NOMO-1 treated with DMSO at 0.1 percent for 48 hours (cell line): Measurements from ENCODE around the gene THRAP3.
A peak's percentile ranks its signal among the peaks of the same experiment; 100 is the strongest.
"Not testable (repeated sequence)": the region's sequence is repeated elsewhere in the genome, so short reads cannot be mapped to it uniquely, and the experiment has no call there.

ENCODE experiments used
- DNase-seq: peaks from one replicate; lab custom pipeline; 2025; ENCODE audit not compliant: unreplicated experiment; lab: John Stamatoyannopoulos, UW

Gene THRAP3

DNA sequence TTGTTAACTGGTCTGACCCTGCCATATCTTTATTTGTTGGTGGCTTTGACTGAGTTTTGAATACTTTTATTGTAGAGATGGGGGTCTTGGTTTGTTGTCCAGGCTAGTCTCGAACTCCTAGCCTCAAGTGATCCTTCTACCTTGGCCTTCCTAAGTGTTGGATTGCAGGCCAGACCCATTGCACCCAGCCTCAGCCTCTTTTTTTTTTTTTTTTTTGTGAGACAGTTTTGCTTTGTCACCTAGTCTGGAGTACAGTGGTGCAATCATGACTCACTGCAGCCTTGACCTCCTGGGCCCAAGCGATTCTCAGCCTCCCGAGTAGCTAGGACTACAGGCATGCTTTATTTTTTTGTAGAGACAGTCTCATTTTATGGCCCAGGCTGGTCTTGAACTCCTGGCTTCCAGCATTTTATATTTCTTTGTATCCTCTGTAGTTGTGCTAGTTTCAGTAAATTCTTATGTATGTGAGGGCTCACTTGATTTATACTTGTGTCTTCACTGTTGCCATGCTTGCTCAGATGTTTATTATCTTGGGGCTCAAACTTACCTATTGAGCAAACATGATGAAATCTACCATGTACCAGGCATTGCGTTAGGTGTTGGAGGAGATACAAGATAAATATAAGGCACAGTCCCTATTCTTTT lies 24.1 kb downstream of the THRAP3 start:
- DNase-seq = peak; percentile 86

DNA sequence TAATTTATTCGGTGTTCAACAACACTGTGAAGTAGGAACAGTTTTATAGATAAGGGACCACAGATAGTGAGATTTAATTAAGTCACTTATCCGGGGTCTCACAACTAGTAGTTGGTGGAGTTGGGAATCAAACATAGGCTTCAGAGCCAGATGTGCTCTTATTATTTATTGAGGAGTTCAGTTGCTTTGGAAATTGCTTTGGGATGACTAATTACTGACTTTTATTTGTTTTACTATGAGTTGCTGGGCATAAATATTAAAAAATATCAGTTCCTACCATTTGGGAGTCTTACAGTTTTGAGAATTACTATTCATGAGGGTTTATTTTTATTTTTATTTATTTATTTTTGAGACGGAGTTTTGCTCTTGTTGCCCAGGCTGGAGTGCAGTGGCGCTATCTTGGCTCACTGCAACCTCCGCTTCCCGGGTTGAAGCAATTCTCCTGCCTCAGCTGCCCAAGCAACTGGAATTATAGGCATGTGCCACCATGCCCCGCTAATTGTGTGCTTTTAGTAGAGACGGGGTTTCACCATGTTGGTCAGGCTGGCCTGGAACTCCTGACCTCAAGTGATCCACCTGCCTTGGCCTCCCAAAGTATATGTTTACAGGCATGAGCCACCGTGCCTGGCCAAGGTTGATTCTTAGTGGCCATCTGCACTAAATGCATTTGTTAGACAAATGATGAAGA lies 27.7 kb downstream of the THRAP3 start:
- DNase-seq = no peak

DNA sequence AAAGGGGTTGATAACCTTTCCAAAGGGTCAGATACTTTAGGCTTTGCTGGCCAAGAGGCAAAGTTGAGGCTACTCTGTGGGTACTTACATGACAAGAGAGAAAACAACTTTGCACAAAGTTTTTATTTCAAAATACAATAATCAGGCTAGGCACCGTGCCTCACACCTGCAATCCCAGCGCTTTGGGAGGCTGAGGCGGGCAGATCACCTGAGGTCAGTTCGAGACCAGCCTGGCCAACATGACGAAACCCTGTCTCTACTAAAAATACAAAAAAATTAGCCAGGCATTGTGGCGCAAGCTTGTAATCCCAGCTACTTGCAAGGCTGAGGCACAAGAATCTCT lies 28.2 kb downstream of the THRAP3 start:
- not testable (repeated sequence) for DNase-seq

DNA sequence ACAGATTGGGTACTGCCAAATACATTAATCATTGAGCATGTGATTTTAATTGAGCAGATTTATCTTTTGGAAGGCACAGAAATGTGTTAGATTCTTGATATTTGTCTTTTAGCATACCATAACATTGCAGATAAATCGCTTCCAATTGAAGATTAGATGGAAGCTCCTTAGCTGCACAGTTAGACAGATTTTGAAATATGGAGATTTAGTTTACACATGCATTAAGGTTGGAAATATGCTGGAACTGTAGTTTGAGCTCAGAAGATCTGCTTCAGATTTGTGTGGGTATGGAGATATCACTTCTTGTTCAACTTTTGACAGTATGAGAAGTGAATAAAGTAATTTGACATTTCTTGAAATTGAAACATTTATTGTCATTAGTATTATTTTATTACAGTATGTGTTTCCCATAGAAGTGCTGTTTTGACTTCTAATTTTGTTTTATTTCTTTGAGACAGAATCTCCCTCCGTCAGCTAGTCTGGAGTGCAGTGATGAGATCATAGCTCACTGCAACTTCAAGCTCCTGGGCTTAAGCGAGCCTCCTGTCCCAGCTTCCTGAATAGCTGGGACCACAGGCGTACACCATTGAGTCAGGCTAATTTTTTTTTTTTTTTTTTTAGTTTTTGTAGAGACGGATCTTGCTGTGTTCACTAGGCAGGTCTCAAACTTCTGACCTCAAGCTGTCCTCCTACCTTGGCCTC lies 29.1 kb downstream of the THRAP3 start:
- no peak for DNase-seq

- DNase-seq = no peak
These were observed 32.5 kb downstream of the THRAP3 start for GRCh38 chr1:36256558-36257374.

DNA sequence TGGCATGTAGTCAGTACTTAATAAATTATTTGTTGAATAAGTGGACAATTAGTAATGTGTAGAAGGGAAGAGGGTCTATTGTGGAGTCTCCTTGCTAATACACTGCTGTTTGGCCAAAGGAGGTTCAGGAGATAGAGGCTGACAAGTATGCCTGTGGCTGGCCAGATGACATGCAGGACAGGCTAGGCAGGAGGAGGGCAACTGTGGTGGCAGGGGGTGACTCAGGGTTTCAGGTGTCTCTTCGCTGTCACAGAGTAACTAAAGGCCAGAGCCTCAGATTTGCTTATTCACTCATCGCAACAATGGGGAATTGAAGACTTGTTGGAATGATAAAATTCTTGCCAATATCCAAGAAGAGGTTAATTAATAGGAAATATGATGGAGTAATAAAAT lies 33.1 kb downstream of the THRAP3 start:
- no peak for DNase-seq

- no peak for DNase-seq
These were observed 34.7 kb downstream of the THRAP3 start for GRCh38 chr1:36258960-36259344.

DNA sequence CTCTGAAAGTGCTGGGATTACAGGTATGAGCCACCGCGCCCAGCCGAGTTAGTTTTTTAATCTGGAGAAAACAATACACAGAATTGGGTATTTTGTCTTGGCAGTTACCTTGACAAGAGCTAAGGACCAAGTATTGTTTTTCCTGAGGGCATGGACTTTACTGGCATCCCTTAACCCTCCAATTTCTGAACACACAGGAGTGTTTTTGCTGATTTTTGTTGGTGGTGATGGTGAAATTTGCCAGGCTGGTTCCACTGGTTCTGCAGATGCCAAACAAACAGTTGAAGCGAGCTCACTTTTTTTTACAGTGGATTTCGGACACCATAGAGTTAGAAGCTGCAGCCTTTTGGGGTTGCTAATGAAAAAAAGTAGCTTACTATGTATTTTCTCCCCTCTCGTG lies 44.7 kb downstream of the THRAP3 start:
- no peak for DNase-seq

- no peak for DNase-seq
These were observed 45.2 kb downstream of the THRAP3 start for GRCh38 chr1:36269408-36269838.

DNA sequence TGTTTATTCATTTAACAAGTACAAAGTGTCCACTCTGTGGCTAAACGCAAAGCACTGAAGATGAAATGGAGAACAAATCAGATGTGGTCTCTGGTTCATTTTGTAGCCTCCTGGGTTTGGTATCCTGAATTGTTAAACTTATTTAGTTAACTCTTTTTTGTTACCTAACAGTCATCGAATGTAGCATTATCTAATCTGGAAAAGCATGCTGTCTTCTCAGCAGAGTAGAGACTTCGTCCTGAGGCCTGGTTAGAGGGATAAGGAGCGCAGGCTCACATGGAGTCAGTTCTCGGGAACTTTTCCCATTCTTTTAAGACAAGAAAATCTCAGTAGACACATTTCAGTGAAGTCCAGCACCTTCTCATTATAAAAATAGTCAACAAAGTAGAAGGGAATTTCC lies 48.8 kb downstream of the THRAP3 start:
- no peak for DNase-seq

- no peak for DNase-seq
These were observed 50.0 kb downstream of the THRAP3 start for GRCh38 chr1:36274201-36274600.

GRCh38 chr1:36276688-36277087 lies 52.4 kb downstream of the THRAP3 start:
- DNase-seq = no peak

DNA sequence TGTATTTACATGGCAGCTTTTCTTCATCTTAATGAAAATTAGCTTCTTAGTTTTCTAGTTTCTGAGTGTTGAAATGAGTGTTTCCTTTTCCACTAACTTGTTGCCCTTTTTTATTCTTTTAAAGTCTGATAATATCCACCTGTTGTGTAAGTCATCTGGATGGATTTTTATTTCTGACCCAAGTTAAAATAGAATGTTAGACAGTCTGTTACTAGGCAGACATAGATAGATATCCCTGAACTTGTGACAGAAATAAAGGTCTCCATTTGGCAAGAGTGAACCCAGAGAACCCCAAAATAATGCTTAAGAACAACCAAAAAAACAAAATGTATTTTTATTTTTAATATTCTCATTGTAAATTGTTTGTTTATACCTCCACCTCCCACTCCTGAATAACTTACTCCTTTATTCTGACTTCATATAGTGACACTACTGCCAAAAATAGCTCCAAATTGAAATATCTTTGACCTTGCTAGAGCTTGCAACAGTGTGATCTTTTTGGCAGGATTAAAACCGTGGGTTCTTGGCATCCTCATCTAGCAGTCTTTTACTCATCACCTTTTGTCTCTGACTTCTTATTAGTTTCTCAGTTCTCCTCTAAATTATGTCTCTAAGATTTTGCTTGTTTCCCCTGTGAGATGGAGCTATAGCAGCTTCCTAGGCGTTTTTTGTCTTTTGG lies 55.0 kb downstream of the THRAP3 start:
- DNase-seq = no peak

DNA sequence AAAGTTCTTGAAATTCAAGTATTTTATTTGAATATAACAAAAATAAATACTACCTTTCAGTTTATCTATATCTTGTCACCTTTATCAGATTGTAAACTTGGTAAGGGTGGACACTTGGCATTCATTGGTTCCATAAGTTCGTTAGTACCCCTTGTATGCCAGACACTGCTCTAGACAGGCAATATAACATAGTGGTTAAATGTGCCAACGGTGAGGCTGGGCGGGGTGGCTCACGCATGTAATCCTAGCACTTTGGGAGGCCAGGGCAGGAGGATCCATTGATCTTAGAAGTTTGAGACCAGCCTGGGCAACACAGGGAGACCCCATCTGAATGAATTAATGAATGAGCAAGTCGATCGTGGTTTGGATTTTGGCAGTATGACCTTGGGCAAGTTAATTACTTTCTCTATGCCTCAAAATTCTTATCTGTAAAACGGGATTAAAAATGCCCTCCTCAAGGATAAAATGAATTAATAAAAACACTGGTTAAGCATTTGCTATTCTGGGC lies 55.6 kb downstream of the THRAP3 start:
- DNase-seq = no peak

- no peak for DNase-seq
These were observed 59.8 kb downstream of the THRAP3 start for GRCh38 chr1:36284061-36284460.

DNA sequence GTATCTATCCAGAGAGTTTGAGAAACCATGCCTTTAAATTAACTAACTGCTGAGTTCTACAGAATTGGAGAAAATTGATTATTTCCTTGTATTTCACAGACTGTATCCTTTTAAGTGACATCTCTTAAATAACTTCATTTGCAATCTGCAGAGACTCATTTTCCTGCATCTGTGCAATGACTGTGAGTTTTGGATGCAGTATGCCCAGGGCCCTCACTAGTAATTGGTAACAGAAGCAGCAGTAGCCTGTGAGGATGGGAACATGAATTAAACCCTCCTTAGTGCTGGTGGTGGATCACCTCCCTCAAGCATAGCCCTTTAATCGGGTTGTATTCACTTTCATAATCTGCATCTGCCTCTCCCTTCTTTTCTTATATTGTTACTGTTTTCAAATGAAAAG lies 60.3 kb downstream of the THRAP3 start:
- DNase-seq = no peak

GRCh38 chr1:36285443-36286101 lies 61.3 kb downstream of the THRAP3 start:
- DNase-seq = peak; percentile 75

GRCh38 chr1:36286802-36287201 lies 62.6 kb downstream of the THRAP3 start:
- no peak for DNase-seq

DNA sequence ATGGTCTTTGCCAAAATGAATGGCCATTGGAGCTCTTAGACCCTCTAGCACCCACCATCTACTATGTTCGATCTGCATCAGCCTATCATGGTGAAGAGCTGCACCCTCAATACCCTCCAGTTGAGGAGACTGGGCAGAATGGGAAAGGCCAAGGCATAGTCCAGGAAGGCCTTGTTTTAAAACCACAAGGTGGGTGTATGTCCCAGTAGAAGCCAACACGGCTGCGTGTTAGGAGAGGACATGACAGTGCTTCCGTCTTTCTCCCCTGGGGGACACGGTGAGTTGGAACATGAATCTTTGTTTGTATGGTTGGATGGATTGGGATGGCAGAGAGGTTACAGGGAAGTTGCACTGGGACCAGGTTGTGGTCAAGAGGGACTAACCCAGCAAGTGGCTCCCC lies 63.4 kb downstream of the THRAP3 start:
- no peak for DNase-seq

DNA sequence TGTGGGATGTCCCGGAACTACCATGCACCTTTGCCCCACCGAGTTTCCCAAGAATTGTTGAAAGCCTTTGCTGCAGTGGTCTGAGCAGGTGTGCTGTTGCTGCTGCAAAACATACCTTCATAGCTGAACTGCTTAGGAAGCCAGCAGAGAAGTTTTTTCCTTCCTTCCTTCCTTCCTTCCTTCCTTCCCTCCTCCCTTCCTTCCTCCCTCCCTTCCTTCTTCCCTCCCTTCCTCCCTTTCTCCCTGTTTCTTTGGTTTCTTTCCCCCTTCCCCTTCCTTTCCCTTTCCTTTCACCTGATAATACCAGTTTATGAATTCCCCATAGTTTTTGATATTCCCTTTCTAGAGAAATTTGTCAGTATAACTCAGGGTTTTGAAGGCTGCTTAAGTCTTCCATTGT lies 71.1 kb downstream of the THRAP3 start:
- no peak for DNase-seq
